HG03196 (cell line): Measurements from ENCODE around the gene COG5.

Source experiments
- ATAC-seq: cut with Tn5 transposase; IDR thresholded peaks from one replicate; pipeline ENCODE4 v1.9.1; 2021; ENCODE audit not compliant: unreplicated experiment

COG5 gene

GRCh38 chr7:107344799-107345198, 218.9 kb downstream of the COG5 start:
- ATAC-seq: no peak

GRCh38 chr7:107344286-107344685, 219.4 kb downstream of the COG5 start:
- no peak for ATAC-seq

- ATAC-seq: no peak
These were observed 225.6 kb downstream of the COG5 start for GRCh38 chr7:107338080-107338479.

GRCh38 chr7:107332488-107333269, 231.0 kb downstream of the COG5 start:
- no peak for ATAC-seq

- ATAC-seq: no peak
These were observed 233.2 kb downstream of the COG5 start for GRCh38 chr7:107330478-107330877.

GRCh38 chr7:107327986-107328569, 235.6 kb downstream of the COG5 start:
- ATAC-seq: no peak

GRCh38 chr7:107326061-107326460, 237.7 kb downstream of the COG5 start:
- ATAC-seq: no peak

GRCh38 chr7:107322015-107322414, 241.7 kb downstream of the COG5 start:
- ATAC-seq: no peak

- ATAC-seq: no peak
These were observed 242.1 kb downstream of the COG5 start for GRCh38 chr7:107321611-107322010.

GRCh38 chr7:107319724-107320228, 243.9 kb downstream of the COG5 start:
- ATAC-seq: no peak

GRCh38 chr7:107318523-107319160, 245.1 kb downstream of the COG5 start:
- ATAC-seq: no peak

GRCh38 chr7:107315716-107316220, 248.0 kb downstream of the COG5 start:
- ATAC-seq: no peak

- ATAC-seq: no peak
These were observed 250.4 kb downstream of the COG5 start for GRCh38 chr7:107313355-107313754.

GRCh38 chr7:107312418-107312817, 251.3 kb downstream of the COG5 start:
- no peak for ATAC-seq

GRCh38 chr7:107309296-107309695, 254.4 kb downstream of the COG5 start:
- ATAC-seq: no peak

- no peak for ATAC-seq
These were observed 259.1 kb downstream of the COG5 start for GRCh38 chr7:107304636-107305035.

GRCh38 chr7:107304063-107304462, 259.7 kb downstream of the COG5 start:
- ATAC-seq: no peak

GRCh38 chr7:107302250-107302847, 261.4 kb downstream of the COG5 start:
- ATAC-seq: no peak

GRCh38 chr7:107294182-107294581, 269.5 kb downstream of the COG5 start:
- ATAC-seq: no peak

- ATAC-seq: no peak
These were observed 271.1 kb downstream of the COG5 start for GRCh38 chr7:107292591-107292990.

- ATAC-seq: no peak
These were observed 272.3 kb downstream of the COG5 start for GRCh38 chr7:107291434-107291833.
